CD4-positive, alpha-beta T cell treated with Interleukin-15 for 1 hour (primary cell): ENCODE results near the gene CR1.
"Not testable (repeated sequence)": the region's sequence is repeated elsewhere in the genome, so short reads cannot be mapped to it uniquely, and the experiment has no call there.

ENCODE experiments used
- DNase-seq: peaks from one replicate; pipeline ENCODE4 v3.0.0-alpha.2; 2020

CR1 gene

DNA sequence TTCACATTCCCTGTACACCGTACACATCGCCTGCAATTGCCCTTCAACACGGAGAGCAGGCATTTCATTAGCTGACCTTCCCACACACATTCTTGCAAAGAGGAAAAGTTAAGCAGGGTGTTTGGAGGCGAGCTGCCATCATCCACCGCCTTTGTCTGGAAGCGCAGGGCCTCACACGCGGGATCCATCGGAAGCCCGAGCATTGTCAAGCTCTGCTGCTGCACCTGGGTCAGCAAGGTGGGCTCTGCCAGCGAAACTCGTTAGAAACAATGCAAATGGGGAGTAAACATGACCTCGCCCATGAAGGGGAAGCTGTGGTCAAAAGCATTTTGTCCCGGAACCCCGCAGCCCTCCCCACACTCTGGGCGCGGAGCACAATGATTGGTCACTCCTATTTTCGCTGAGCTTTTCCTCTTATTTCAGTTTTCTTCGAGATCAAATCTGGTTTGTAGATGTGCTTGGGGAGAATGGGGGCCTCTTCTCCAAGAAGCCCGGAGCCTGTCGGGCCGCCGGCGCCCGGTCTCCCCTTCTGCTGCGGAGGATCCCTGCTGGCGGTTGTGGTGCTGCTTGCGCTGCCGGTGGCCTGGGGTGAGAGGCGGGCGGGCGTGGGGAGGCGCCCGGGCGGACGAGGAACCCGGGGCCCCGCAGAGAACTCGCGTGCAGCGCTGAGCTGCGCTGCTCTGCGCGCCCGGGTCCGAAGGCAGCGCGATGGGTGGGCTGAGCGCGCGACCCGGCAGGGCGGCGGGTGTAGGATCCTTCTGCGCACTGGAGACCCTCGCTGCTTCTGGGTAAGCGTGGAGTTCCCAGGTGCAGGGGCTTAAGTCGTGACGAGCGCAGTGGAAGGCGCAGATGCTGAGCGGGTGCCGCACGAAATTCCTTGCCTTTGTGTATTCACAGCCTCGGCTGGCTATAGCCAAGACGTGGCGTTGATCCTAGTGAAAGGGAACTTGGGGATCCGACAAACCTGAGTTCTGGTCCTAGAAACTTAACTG is at the start of gene CR1:
Gene CR1, plus strand, starts transcription at position 357 of the 992 bp plus-strand sequence. Its CDS starts 111 bp downstream, at position 468.
- peak; percentile 52 for DNase-seq

DNA sequence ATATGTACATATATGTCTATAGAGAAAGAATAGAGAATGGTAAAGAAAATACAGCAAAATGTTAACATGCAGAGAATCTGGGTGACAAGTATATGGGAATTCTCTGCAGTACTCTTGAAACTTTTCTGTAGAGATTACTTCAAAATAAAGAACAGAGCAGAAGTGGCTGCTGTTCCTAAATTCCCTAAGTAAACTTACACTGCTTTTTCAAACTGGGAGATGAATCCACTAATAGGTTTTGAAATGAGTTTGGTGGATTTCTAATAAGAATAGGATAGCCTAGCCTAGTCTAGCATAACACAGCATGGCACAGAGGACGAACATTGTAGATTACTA is 42.3 kb upstream of the CR1 start:
- no peak for DNase-seq

DNA sequence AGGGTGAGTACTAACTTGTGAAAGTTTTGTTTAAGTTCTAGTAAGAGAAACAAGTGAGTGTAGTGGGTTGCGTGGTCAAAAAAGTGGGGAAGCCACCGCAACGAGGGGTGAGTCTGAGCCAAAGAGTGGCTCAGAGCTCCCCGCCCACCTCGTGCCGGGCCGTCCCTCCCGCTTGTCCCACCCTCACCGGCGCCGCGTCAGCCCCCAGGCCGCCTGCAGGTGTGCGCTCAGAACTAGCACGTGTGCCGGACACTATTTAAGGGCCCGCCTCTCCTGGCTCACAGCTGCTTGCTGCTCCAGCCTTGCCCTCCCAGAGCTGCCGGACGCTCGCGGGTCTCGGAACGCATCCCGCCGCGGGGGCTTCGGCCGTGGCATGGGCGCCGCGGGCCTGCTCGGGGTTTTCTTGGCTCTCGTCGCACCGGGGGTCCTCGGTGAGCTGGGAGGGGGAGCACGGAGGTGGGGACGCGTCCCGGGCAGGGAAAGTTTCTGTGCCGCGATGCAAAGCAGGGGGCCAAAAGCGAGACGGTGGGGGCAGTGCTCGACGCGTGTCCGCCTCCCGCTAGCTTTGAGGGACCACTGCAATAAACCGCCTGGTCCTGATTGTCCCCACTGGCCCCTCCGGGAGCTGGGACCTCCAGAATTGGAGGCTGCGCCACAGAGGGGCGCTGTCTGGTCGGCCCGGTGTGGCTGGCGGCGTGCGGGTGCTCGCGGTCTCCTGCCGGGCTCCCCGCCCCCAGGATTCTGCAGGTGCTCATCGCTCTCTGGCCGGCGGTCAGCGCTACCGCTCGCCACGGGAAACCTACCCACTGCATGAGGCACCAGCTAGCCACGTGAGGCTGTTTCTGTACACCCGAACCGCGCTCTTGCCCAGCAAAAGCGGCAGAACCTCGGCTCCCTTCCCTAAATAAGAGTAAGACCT is 41.7 kb upstream of the CR1 start, which contains the start of gene CR2:
Gene CR2, plus strand, starts transcription at position 283 of the 919 bp plus-strand sequence. Its CDS starts 91 bp downstream, at position 374.
- peak; percentile 71 for DNase-seq

DNA sequence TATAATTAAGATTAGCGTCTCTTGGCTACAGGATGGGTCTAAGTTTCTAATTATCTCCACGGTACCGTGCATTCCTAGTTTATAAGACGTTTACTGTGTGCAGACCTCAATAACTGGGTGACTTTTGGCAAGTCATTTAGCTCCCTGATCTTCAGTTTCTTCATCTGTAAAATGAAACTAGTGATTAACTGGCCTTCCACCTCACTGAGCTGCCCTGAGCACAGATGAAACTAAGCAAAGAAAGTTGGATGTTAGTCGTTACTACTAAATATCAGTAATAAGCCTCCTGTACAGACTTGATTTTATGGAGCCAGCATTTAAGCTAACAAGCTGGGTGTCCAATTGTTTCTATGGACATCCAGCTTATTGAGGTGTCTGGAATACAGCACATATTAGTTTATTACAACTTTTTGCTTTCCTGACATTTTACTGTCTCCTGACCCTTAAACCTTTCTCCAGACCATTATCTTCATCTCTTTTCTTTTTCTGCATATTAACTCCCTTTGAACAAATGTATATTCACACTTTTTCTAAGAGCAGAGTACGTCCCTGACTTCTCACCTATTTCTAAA is 40.7 kb upstream of the CR1 start:
- DNase-seq, result no peak

DNA sequence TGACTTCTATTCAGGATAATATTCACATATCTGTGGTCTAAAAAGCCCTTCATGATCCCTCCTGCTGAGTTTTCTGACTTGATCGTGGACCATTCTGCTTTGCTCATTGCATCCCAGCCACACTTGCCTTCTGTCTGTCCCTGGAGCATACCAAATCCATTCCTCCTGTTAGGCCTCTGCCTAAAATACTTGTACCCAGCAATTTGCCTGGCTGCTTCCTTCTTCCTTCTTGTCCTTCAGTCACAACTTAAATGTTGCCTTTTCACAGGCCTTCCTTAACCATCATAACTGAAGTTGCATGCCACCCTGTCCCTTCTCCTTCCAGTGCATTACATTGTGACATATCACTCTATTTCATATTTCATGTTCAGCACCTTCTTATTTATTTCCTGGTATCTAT is 37.5 kb upstream of the CR1 start:
- no peak for DNase-seq

DNA sequence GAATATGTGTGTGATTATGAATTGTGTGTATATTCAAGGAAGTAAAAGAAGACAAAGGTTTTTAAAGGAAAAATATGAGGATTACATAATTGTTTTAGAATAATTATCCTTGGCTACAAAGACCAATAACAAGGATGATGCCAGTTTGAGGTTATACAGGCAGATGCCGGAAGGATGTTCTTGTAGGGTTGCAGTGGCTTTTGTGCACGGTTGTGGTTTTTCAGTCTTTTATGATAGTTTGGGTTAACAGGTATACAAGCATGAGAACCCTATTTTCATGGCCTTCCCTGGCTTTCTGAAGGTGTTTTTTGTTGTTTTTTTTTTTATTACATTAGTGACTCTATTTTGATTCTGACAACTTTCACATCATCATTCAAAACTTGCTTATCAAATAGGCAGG is 36.9 kb upstream of the CR1 start:
- DNase-seq, result peak; percentile 45

DNA sequence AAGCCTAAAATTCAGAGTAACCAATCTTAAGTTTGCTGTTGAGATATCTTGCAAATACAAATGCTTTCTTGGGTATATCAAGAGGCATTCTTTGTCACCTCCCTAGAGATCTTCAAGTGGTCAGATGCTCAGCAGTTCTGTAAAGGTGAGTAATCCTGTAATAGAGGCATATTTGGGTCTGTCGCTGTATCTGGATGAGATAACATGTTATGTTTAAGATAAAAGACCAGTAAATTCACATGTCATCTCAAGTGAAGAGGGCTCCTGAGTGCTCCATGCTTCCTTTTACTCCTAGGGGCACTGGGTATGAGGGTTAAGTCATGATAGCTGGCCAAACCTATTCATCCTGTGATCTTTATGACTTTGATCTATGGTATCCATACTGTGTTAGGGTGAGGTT is 34.3 kb upstream of the CR1 start:
- DNase-seq, result no peak

DNA sequence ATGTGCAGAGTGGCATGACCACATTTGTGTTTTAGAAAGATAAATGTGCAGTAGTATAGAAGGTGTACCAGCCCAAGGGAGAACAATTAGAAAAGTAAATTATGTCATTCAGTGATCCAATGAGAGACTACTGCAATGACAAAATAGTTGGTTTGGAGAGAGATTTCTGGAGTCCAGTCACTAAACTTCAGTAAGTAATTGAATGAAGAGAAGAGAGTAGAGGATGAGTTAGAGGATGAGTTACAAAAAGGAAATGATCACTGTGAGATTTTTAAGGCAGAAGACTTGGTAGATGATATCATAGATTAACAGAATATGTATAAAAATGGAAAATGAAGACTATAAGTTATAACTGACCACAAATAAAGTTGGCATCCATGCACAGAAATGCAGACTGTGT is 33.4 kb upstream of the CR1 start:
- DNase-seq, result no peak

DNA sequence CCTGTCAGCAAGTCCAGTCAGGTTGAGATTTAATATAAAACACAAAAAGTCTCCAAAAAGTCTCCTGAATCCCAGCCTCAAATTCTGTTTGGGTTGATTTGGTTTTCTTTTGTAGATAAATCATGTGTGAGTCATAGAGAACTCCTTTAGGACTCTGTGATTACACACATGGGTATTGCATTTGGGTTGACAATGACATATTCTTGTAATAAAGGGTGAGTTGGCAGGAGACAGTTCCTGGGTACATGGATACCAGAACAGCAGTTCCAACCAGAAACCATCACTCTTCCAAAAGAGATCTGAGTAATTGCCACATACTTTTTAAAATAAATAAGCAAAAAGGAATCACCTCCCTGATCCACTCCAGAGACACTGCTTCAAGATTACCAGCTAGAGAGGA is 32.9 kb upstream of the CR1 start:
- no peak for DNase-seq

DNA sequence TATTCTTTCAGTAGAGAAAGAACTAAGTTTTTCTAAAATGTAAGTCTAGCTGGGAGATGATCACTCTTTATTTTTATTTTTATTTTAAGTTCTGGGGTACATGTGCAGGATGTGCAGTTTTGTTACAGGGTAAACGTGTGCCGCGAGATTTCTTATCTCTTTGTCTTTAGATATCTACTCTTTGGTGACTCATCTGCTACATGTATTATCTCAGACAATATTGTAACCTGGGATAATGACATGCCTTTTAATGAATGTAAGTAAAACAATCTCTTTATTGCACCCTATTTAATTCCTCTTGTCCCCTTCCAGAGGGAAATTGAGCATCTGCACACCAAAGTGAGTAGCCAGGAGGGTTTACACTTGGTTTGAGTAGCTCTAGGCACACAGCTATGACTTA is 32.4 kb upstream of the CR1 start:
- no peak for DNase-seq

DNA sequence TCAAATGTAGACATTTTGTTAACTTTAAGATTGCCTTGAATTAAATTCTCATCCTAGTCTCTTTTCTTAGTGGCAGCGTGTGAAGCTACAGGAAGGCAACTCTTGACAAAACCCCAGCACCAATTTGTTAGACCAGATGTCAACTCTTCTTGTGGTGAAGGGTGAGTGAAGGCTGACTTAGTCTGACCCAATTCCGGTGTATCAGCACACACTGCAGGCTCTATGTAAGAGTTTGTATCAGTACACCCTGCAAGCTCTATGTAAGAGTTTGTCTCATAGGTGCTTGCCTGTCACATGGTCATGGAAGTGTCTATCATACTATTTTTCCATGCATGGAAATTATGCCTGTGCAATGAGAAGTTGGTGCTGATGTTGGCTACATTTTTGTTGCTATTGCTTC is 25.0 kb upstream of the CR1 start:
- DNase-seq, result peak; percentile 31

DNA sequence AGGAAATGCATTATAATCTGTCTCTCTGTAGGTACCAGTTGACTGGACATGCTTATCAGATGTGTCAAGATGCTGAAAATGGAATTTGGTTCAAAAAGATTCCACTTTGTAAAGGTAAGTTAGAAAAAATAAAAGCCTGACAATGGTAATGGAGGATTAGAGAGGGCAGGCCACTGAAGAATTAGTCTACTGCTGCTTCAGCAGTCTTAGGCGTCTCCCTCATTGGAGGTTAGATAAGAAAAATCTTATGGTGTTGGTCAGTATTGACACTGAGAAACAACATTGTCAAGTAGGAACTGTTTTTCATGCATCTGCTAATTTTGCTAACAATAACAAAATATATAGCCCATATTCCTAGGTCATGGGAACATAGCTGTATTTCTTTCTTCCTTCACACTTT is 21.7 kb upstream of the CR1 start:
- DNase-seq, result no peak

DNA sequence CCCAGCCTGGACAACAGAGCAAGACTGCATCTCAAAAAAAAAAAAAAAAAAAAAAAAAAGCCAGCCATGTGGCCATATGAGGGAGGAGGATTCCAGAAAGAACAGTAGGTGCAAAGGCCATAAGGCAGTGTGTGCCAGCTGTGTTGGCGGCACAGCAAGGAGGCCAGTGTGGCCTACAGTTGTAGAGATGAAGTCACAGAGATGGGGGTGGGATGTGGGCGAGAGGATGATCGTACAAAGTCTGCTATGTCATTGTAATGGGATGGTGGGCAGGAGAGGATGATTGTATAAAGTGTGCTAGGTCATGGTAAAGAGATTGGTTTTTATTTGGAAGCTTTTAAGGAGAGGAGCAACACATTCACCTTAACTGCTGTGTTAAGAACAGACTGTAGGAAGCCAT is 9.8 kb upstream of the CR1 start:
- no peak for DNase-seq

DNA sequence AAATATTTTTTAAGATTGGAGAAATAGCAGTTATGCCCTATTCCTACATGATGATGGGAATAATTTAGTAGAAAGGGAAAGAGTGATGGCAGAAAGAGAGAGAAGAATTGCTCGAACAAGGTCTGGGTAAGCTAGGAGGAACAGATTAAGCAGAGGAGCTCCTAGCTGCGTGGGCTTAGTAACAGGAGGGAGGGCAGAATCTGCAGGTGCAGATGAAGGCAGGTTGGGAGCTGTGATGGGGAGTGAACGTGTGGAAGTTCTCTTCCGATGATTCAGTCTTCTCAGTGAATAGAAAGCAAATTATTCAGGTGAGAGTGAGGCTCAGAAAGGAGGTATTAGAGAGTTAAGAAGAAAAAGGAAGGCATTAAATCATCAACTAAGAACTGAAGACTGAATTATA is 8.3 kb upstream of the CR1 start:
- no peak for DNase-seq

DNA sequence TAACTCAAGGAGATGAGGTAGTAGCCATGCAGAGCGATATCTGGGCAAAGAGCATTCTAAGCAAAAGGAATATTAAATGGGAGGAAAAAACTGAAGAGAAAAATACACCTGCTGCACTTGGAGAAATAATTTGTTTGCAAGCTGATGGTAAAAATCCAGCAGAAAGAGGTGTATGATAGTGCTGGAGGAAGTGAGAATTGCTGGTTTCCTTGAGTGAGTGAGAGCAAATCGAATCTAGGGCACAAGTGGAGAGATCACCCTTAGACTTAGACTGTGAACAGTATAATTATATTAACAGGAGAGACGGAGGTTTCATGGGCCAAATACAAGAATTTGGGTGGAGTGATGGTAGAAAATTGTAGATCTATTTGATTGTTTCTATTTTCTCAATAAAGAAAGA is 2.7 kb upstream of the CR1 start:
- no peak for DNase-seq

DNA sequence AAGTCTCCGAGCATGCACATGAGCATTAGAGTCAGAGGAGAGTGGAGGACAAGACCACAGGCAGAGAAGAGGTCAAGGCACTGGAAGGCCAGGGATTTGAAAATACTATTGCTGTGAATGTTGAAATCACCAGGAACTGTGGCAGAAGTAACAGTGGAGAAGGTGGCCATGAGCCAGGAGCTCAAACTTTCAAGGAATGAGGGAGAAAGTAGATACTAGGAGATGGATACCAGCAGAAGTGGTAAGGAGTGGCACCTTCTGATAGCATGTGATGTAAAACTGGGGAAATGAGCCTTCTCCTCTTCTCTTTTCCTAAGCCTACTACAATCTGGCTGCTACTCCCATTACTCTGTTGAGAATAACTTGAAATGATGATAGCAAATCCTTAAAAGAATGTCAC is 1.8 kb upstream of the CR1 start:
- DNase-seq, result no peak

DNA sequence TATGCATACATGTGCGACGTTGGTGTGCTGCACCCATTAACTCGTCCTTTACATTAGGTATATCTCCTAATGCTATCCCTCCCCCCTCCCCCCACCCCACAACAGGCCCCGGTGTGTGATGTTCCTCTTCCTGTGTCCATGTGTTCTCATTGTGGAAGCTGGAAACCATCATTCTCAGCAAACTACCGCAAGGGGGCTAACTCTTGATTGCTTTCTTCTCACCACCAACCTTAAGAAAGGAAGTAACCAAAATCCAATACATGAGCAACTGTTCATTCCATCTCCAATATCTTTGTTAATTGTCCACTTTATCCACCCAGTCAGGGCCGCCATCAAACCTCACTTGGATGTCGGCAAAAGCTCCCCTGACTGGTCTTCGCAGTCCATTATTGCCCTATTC is 676 bp upstream of the CR1 start:
- DNase-seq, result not testable (repeated sequence)

DNA sequence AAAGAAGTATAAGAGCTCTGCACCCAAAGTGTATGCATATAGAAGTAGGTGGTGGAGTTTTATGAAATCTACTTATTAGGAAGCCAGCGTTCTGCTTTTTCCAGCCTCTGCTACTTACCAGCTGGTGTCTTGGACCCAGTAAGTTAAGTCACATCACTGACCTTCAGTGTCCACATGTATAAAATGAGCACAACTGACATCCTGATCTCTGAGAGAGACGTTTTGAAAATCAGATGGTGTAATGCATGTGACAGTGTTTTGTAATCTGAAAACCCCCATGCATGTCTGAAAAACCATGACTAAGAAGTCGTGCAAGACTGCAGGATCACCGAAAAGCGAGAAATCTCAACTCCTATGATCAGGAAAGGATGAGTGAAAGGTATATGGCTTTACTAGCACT is 2.0 kb downstream of the CR1 start:
- DNase-seq, result no peak

DNA sequence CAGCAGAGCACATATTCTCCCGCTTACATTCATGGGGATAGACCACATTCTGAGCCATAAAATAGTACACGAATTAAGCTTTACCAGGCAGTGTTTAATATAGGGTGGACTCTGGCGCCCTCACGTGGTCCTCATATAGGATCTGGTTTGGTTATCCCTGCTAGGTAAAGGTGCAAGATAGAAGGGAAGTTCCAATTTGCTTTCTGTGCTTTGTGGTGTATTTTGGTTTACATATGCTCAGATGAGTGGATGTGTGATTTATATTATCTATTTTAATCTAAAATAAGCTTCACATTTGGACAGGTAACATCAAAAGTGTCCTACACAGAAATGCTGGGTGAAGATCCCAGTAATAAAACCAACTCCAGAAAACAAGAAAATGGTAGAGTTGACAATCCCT is 3.6 kb downstream of the CR1 start:
- peak; percentile 69 for DNase-seq

DNA sequence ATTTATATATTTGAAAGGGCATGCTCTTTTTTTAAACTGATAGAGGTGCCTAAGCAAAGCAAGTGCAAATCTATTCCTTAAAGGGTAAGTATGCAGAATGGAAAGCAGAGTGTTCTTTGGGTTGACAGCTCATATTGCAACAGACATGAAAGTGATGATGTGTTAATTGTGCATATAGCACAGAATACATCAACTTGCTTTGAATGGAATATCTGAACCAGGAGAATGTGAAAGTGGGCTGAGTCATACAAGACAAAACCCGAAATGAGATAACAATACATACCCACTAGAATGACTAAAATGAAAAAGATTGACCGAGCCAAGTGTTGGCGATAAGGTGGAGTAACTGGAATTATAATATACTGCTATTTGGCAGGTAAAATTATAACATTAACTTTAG is 4.3 kb downstream of the CR1 start:
- no peak for DNase-seq

DNA sequence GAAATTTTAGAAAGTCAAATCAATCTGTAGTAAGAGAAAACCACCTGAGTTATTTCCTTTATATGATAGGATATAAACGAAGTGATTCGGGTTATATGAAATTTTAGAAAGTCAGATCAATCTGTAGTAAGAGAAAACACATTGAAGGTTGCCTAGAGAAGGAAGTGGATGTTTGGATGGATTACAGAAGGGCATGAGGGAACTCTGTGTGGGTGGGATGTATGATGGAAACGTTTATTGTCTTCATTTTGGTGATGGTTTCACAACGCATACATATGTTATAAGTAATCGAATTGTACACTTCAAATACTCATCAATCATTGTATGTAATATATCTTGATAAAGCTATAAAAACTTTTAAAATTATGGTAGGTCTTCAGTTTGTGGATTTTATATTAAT is 5.1 kb downstream of the CR1 start:
- no peak for DNase-seq

DNA sequence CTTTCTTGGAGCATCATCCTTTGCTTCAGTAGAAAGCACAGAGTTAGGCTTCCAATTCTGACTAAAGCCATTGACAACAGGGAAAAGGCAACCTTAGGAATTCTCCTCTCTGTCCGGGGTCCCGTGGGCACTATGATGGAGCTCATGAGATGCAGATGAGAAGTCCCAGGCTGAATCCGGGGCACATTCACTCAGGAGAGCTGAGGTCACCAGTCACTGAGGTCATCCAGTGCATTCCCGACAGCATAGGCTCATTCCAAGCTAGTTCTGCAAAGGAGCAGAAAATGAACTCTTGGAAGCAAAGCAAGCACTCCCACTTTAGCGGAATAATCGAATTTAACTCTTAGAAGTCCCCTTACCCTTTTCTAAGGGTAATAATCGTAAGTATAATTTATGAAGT is 6.8 kb downstream of the CR1 start:
- DNase-seq, result no peak

DNA sequence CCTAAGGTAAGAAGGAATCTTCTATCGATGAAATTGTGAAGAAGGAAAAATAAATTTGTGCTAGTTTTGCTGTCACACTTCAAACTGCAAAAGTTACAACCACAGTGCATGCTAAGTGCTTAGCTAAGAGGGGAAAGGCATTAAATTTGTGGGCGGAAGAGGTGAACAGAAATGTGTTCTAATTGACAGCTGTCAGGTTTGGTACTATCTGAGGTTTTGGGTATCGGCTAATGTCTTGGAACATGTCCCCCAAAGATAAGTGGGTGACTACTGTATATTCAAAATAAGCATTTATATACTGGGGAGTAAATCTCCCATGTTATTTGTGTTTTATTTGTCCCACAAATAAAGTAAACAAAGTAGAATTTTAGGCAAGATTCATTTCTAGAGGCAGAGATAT is 8.0 kb downstream of the CR1 start:
- no peak for DNase-seq

DNA sequence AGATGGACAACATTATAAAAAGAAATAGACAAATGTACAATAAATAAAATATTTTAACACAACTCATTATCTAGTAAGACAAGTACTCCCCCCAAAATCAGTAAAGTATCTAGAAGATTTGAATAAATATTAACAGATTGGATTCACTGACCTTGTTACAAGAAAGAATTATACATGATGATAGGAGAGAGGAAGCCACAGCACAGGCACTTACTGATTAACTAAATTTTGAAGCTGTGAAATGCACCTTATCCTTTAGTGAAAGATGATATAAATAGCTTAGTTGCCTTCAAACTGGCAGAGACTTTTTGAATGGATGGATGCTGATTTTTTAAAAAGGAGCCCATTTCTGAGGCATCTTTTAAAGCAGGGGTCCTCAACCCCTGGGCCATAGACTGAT is 8.5 kb downstream of the CR1 start:
- DNase-seq, result no peak
